HL-60 (cell line): ENCODE data around the gene HECTD4.

Source experiments
- DNase-seq, 2 experiments: peaks; one replicate each; pipeline ENCODE4 v3.0.0-alpha.2; 2010 to 2020; ENCODE audit warnings: low read depth in 1 of 2, low spot score in 1 of 2
- H3K27ac ChIP-seq: fragments of 250-450 bp; sonication (Bioruptor Pico); replicated peaks from 2 replicates; pipeline ENCODE4 v1.5.1; 2020; ENCODE audit warnings: mild to moderate bottlenecking, moderate library complexity
- H3K27me3 ChIP-seq: fragments of 250-450 bp; sonication (Bioruptor Pico); 2 replicates; pipeline ENCODE4 v1.5.1; 2021; ENCODE audit warnings: mild to moderate bottlenecking, moderate library complexity; ENCODE audit not compliant: insufficient read depth, poor library complexity, severe bottlenecking
- H3K4me3 ChIP-seq: replicated peaks from 2 replicates; pipeline ENCODE4 v1.5.1; 2011; ENCODE audit warnings: mild to moderate bottlenecking, control low read depth, low read length; ENCODE audit not compliant: insufficient read depth
- GABPA ChIP-seq: IDR thresholded peaks from 2 replicates; pipeline ENCODE4 v1.6.1; 2012; ENCODE audit warnings: low read depth
- POLR2AphosphoS5 ChIP-seq: IDR thresholded peaks from 2 replicates; pipeline ENCODE4 v1.6.1; 2012; ENCODE audit warnings: low read depth
- SPI1 ChIP-seq: IDR thresholded peaks from 2 replicates; pipeline ENCODE4 v1.6.1; 2012; ENCODE audit warnings: low read depth, mild to moderate bottlenecking, borderline replicate concordance
- TF ChIP-seq, protein P1 (sequence below): IDR thresholded peaks from 2 replicates; pipeline ENCODE4 v1.6.1; 2012; ENCODE audit warnings: low read depth; ENCODE audit not compliant: insufficient replicate concordance
- TF ChIP-seq, protein P2 (sequence below): IDR thresholded peaks from one replicate; pipeline ENCODE4 v1.5.1; 2011; ENCODE audit warnings: low read length, control low read depth, inconsistent platforms; ENCODE audit not compliant: insufficient read depth

The HECTD4 gene

DNA sequence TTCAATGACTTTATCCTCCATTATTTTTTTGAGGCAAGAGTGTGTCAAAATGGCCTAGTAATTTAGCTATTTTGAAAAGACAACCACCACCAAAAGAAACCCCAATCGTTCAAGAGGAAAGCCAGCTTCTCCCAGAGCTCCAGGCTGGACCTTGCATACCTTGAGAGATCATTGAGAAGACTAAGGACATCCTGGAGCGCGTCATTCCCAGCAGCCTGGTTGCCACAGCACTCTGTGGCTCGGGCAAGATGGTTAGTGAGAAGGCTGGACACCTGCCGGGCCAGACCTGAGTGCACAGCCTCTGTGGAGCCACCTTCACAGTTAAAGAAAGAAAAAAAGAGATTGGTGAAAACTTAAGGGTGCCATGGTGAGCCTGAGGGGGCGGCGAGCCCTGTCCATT is 145.4 kb downstream of the HECTD4 start:
- no peak overlapping the region for H3K27ac ChIP-seq
- TF ChIP-seq, protein P1, sequence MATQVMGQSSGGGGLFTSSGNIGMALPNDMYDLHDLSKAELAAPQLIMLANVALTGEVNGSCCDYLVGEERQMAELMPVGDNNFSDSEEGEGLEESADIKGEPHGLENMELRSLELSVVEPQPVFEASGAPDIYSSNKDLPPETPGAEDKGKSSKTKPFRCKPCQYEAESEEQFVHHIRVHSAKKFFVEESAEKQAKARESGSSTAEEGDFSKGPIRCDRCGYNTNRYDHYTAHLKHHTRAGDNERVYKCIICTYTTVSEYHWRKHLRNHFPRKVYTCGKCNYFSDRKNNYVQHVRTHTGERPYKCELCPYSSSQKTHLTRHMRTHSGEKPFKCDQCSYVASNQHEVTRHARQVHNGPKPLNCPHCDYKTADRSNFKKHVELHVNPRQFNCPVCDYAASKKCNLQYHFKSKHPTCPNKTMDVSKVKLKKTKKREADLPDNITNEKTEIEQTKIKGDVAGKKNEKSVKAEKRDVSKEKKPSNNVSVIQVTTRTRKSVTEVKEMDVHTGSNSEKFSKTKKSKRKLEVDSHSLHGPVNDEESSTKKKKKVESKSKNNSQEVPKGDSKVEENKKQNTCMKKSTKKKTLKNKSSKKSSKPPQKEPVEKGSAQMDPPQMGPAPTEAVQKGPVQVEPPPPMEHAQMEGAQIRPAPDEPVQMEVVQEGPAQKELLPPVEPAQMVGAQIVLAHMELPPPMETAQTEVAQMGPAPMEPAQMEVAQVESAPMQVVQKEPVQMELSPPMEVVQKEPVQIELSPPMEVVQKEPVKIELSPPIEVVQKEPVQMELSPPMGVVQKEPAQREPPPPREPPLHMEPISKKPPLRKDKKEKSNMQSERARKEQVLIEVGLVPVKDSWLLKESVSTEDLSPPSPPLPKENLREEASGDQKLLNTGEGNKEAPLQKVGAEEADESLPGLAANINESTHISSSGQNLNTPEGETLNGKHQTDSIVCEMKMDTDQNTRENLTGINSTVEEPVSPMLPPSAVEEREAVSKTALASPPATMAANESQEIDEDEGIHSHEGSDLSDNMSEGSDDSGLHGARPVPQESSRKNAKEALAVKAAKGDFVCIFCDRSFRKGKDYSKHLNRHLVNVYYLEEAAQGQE: no peak
- TF ChIP-seq, protein P2, sequence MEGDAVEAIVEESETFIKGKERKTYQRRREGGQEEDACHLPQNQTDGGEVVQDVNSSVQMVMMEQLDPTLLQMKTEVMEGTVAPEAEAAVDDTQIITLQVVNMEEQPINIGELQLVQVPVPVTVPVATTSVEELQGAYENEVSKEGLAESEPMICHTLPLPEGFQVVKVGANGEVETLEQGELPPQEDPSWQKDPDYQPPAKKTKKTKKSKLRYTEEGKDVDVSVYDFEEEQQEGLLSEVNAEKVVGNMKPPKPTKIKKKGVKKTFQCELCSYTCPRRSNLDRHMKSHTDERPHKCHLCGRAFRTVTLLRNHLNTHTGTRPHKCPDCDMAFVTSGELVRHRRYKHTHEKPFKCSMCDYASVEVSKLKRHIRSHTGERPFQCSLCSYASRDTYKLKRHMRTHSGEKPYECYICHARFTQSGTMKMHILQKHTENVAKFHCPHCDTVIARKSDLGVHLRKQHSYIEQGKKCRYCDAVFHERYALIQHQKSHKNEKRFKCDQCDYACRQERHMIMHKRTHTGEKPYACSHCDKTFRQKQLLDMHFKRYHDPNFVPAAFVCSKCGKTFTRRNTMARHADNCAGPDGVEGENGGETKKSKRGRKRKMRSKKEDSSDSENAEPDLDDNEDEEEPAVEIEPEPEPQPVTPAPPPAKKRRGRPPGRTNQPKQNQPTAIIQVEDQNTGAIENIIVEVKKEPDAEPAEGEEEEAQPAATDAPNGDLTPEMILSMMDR: no peak
- no peak for TF ChIP-seq SPI1
- TF ChIP-seq POLR2AphosphoS5: no peak
- TF ChIP-seq GABPA: no peak
- no peak overlapping the region for H3K4me3 ChIP-seq
- DNase-seq: no peak
- H3K27me3 ChIP-seq: no peaks in the 10 kb centered on the region

DNA sequence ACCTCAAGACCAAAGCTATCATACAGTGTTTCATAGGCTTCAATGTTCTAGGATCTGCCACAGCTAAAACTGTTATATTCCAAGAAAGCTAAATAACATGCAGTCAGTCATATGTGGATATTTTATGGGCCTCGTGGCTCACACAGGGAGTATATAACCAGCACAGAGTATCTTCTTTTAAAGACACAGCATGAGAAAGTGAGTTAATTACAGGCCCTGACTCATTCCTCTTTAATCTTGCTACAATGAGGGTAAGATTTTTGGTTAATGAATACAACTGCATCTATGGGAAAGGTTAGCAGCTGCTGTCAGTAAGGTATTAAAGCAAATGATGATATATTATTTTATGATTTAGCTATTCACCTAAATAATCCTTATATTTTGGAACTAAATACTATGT is 145.8 kb downstream of the HECTD4 start:
- Histone ChIP-seq H3K27ac (no peak overlapping the region), H3K27me3 (no peaks in the 10 kb centered on the region), H3K4me3 (no peak overlapping the region)
- DNase-seq: no peak
- TF ChIP-seq SPI1: no peak
- TF ChIP-seq, protein P2: no peak
- no peak for TF ChIP-seq GABPA
- no peak for TF ChIP-seq POLR2AphosphoS5
- TF ChIP-seq, protein P1: no peak

DNA sequence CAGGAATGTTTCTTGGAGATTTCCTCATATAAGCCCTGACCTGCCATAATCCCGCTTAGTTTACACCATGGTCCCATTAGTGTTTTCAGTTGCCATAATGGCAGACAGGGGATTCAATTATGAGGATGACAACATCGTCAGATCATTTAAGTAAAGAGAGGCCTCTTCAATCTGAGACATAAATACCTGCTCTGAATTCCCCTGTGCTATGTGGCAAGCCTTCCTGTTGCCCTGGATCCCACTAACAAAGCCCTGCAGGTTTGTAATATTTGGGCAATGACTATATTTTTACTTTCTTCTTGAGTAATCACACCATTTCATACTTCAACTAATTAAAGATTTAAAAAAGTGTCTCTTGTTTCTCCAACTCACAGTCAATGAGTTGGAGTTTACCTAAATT is 147.9 kb downstream of the HECTD4 start:
- H3K27ac ChIP-seq: no peak overlapping the region
- DNase-seq: no peak
- H3K4me3 ChIP-seq: no peak overlapping the region
- H3K27me3 ChIP-seq: no peaks in the 10 kb centered on the region
- TF ChIP-seq, protein P2: no peak
- no peak for TF ChIP-seq GABPA
- no peak for TF ChIP-seq POLR2AphosphoS5
- TF ChIP-seq, protein P1: no peak
- TF ChIP-seq SPI1: no peak
